HG02642 (cell line): ENCODE data around the gene RAMACL.

ENCODE experiments used
- ATAC-seq: cut with Tn5 transposase; IDR thresholded peaks from one replicate; pipeline ENCODE4 v1.9.1; 2021; ENCODE audit warnings: mild to moderate bottlenecking; ENCODE audit not compliant: unreplicated experiment, poor library complexity

Gene RAMACL

GRCh38 chr6:166618866-166619761 lies 32.6 kb upstream of the RAMACL start:
- ATAC-seq = no peak

- no peak for ATAC-seq
Observed at GRCh38 chr6:166618251-166618650, 31.8 kb upstream of the RAMACL start.

DNA sequence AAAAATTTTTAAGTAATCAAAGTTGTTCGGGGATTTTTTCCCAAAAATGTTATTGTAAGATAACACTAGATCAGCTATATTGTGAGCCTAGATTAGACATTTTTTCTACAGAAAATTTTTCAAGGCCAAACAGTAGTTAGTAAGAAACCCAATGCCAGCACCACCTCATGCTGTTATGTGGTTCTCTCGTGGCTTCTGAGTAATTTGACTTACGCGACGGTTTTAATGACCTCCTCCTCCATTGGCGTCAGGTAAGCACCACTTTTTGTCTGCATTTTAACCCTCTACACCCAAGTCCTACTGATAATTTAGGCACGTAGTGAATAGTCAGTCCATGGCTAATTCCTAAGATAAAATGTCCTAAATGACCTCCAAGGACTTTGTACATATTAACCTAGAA lies 30.9 kb upstream of the RAMACL start:
- no peak for ATAC-seq

- no peak for ATAC-seq
Observed at GRCh38 chr6:166616261-166617238, 30.1 kb upstream of the RAMACL start.

DNA sequence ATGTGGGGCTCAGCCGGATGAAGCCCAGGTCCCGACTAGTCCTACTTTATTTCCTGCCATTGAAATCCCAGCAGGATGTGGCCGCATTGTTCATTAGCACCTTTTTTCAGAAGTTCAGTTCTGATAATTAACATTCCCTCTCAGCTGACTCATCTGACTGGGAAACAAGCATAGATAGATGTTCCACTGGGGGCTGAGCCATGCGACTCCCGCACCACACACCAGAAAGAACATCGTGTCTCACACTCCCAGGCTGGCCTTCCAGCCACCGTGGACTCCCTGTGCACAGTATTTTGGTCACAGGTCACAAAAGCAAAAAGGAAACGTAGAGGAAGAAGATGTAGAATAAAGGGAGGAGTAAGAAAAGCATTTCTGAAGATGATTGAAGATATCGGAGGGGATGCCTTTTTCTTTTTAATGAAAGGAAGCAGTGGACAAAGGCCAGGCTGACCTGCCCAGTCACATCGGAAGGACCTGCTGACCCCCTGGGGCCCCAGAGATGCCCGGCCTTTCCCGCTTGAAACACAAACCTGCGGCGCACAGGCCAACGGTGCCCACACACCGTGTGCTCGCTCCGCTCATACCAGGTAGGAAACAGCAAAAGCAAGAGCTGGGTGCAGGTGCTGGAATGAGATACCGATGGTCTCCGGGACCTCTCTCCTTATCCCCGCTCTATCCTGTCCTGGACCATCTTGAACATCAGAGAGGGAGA lies 28.7 kb upstream of the RAMACL start:
- no peak for ATAC-seq

GRCh38 chr6:166614589-166614988 lies 28.1 kb upstream of the RAMACL start:
- ATAC-seq = no peak

DNA sequence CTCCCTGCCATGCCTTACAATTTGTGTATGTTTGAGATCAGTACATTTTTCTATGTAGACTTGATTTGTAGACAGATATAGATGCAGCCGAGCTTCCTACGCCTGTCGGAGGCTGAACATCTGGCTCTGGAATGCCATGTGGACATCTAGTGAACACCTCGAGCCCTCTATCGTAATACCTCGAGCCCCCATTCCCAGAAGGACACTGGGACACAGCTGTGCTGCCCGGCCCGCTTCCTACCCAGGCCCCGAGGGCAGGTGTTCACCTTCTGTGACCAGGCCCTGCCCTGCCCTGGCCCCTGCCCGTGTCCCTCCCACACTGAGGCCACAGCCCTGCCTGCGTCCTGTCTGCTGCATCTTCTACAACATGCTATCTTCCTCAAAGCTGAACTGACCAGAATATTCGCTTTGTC lies 27.7 kb upstream of the RAMACL start:
- no peak for ATAC-seq

DNA sequence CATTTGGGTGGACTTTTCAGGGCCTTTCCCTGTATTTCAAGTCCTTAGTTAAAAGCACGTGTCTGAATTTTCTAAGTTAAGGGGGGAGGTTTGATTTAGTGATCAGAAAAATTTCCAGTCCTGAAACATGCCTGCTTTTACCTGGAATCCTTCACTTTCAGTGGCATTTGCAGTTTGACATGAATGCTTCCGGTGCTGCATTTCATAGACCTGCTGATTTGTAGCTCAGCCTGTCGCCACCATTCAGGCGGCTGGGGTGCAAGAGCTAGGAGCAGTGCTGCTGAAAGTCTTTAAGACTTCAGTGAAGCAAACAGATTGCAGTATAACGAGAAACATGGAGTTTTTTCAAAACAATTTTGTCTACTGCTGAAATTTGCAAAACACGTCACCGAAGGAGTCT lies 26.5 kb upstream of the RAMACL start:
- ATAC-seq = no peak

GRCh38 chr6:166612471-166612881 lies 26.0 kb upstream of the RAMACL start:
- no peak for ATAC-seq

DNA sequence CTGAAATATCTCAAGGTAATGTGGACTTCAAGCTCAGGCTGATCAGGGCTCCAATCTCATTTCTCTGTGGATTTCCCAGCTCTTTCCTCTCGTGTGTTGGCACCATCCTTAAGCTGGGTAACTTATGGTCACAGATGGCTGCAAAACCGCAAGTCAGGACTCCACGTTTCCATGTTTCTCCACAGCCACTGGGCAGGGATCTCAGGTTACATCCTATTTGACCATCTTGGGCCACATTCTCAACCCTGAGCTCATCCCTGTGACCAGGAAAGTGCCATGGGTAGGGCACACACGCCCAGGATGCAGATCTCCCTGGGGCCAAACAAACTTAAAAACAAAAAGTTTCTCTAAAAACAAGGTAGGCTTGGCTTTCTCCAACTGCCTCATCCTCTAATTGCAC lies 25.2 kb upstream of the RAMACL start:
- ATAC-seq = no peak

DNA sequence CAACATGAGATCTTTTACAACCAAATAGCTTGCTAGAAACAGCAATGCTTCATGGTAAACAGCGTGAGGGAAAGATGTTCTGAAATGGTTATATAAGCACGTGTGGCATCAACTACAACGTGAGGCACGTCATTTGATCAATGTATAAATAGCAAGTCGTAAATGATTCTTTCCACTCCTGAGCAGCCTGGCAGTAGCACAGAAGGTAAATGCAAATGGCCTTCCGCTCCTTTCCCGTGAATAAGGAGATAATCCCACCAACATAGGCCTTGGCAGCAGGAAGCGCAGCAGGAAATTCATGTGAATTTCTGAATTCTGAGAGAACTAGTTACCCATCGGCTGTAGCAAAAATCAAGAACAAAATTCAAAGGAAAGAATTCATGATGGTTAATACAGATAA lies 23.6 kb upstream of the RAMACL start:
- no peak for ATAC-seq

GRCh38 chr6:166608774-166609173 lies 22.3 kb upstream of the RAMACL start:
- no peak for ATAC-seq

GRCh38 chr6:166605752-166606151 lies 19.3 kb upstream of the RAMACL start:
- ATAC-seq = no peak

DNA sequence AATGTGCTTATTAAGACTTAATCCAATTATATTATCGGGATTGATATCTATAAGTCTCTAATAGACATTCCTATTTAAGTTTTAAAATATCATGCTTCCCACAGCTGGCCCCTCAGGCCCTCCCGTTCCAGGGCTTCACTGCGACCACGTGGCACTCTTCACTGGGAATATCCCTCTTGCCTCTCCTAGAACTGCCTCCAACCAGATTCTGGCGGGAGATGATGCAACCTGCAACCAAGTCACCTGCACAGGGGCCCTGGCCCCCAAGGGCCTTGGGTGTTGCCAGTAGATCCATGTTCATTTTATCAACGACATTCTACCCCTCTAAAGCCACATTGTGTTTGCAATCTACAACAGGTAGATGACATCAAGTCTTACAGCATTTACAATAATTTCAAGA lies 18.4 kb upstream of the RAMACL start:
- no peak for ATAC-seq

DNA sequence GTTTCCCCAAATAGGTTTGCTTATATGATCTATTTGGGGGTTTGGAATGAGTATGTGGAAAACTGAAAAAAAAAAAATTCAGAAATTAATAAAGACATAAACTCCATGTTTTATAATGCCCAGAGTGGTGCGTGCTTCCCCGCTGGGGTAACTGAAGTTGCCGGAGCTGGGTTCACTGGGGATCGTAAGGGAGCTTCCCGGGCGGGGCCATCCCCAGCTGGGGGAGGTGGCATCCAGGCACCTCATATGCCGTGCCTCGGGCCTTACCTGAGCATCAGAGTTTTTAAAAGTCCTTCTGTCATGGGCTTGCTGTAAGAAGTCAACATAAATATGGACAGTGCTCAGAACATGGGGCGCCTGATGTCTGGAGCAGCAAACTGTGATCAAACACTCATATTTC lies 17.9 kb upstream of the RAMACL start:
- no peak for ATAC-seq

- ATAC-seq = no peak
Observed at GRCh38 chr6:166603043-166603690, 16.7 kb upstream of the RAMACL start.

GRCh38 chr6:166601956-166602355 lies 15.5 kb upstream of the RAMACL start:
- no peak for ATAC-seq

DNA sequence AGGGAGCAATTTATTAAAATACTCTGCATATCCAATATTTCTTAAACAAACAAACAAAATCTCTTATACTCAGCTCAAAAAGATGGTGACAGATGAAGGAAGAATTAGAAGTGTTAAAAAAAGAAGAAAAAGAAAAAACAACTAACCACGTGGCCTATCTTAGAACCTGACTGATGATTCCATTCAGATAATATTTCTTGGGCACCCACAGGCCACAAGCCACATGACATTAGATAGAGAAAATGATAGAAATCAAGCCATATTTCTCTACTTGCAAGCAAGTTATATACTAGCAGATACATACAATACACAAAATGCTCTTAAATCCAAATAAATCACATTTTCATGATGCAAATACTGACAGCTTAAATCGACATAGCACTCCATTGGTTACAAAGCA lies 14.5 kb upstream of the RAMACL start:
- ATAC-seq = no peak

GRCh38 chr6:166599205-166599604 lies 12.7 kb upstream of the RAMACL start:
- ATAC-seq = no peak
